ENCODE results near the gene ANKRD27.

GRCh38 chr19:32558607-32559228 is 116.3 kb downstream of the ANKRD27 start:
- no peak for TF ChIP-seq POLR2A (IDR thresholded peaks at IDR 0.05)
- TF ChIP-seq CTCF (IDR thresholded peaks at IDR 0.05): no peak
